Activated CD4-positive, alpha-beta T cell treated with anti-CD3 and anti-CD28 coated beads, Interleukin-2, amount 10 ng/mL, durations not matched to agents 7 days and 5 days (primary cell): ENCODE results near the gene ZBTB39. TPM values are rescaled to one million over a fixed set of nuclear protein-coding genes. Genes with fewer than 3 reads are reported as not detected.
"Not testable (repeated sequence)": the region's sequence is repeated elsewhere in the genome, so short reads cannot be mapped to it uniquely, and the experiment has no call there.

Source experiments
- CTCF ChIA-PET: fragments of 350-600 bp; sonication (Branson Sonifier 250); formaldehyde crosslinking; loops from one replicate; lab custom pipeline; 2021; ENCODE audit warnings: antibody characterized with exemption; lab: Charles Lee
- POLR2A ChIA-PET: fragments of 350-600 bp; sonication (Branson Sonifier 250); formaldehyde crosslinking; loops from one replicate; lab custom pipeline; 2021; ENCODE audit warnings: antibody characterized with exemption; lab: Charles Lee
- DNase-seq: peaks from one replicate; pipeline ENCODE4 v3.0.0-alpha.2; 2020
- H3K27ac Mint-ChIP-seq: one replicate; pipeline ENCODE4 v1.8.0; 2021; ENCODE audit warnings: mild to moderate bottlenecking, moderate library complexity, mixed read lengths
- H3K27me3 Mint-ChIP-seq: one replicate; pipeline ENCODE4 v1.8.0; 2021; ENCODE audit warnings: mixed read lengths
- H3K36me3 Mint-ChIP-seq: one replicate; pipeline ENCODE4 v1.8.0; 2021; ENCODE audit warnings: low read depth, mixed read lengths
- H3K4me1 Mint-ChIP-seq: one replicate; pipeline ENCODE4 v1.8.0; 2021; ENCODE audit warnings: mixed read lengths
- H3K4me3 Mint-ChIP-seq: one replicate; pipeline ENCODE4 v1.8.0; 2021; ENCODE audit warnings: mild to moderate bottlenecking, moderate library complexity, mixed read lengths
- H3K9me3 Mint-ChIP-seq: one replicate; pipeline ENCODE4 v1.8.0; 2021; ENCODE audit warnings: mixed read lengths
- total RNA-seq, 2 experiments: library from RNA; stranded (reverse); gene quantifications; one replicate each; pipeline ENCODE4 v1.2.3, GENCODE V29; 2021

Gene ZBTB39
- total RNA-seq, 2 experiments from 2014 or later: 8.8 to 9.5 TPM

DNA sequence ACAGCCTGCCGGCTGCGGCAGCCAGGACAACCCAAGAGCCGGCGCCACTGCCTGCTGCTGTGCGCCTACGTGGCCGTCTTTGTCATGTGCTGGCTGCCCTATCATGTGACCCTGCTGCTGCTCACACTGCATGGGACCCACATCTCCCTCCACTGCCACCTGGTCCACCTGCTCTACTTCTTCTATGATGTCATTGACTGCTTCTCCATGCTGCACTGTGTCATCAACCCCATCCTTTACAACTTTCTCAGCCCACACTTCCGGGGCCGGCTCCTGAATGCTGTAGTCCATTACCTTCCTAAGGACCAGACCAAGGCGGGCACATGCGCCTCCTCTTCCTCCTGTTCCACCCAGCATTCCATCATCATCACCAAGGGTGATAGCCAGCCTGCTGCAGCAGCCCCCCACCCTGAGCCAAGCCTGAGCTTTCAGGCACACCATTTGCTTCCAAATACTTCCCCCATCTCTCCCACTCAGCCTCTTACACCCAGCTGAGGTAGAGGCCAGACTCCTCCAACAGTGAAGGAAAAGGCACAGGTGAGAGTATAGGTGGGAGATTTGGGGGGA, 10.3 kb downstream of the ZBTB39 start:
- H3K27me3 Mint-ChIP-seq: no peaks in the 10 kb centered on the region

DNA sequence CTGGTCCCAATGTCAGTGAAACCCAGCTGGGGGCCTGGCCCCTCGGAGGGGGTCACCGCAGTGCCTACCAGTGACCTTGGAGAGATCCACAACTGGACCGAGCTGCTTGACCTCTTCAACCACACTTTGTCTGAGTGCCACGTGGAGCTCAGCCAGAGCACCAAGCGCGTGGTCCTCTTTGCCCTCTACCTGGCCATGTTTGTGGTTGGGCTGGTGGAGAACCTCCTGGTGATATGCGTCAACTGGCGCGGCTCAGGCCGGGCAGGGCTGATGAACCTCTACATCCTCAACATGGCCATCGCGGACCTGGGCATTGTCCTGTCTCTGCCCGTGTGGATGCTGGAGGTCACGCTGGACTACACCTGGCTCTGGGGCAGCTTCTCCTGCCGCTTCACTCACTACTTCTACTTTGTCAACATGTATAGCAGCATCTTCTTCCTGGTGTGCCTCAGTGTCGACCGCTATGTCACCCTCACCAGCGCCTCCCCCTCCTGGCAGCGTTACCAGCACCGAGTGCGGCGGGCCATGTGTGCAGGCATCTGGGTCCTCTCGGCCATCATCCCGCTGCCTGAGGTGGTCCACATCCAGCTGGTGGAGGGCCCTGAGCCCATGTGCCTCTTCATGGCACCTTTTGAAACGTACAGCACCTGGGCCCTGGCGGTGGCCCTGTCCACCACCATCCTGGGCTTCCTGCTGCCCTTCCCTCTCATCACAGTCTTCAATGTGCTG, 11.0 kb downstream of the ZBTB39 start:
- Mint-ChIP-seq H3K4me1 (peaks cover 37% of the 10 kb centered on the region), H3K36me3 (peaks cover 10% of the 10 kb centered on the region), H3K27ac (no peak overlapping the region), H3K9me3 (no peaks in the 10 kb centered on the region), H3K4me3 (no peak overlapping the region), H3K27me3 (no peaks in the 10 kb centered on the region)
- CTCF ChIA-PET: interaction anchor here (1.6 to 1.9 kb wide), 3 partner anchors 10 to 232 kb away, joined by 4 to 9 read pairs (median 4); partner anchors contain the start of gene HSD17B6
- DNase-seq: no peak
- POLR2A ChIA-PET: no interaction called here

More for the DNA sequence above, 10.3 kb downstream of the ZBTB39 start:
- DNase-seq: no peak
- POLR2A ChIA-PET: no interaction called here
- Mint-ChIP-seq H3K27ac (no peak overlapping the region), H3K9me3 (no peaks in the 10 kb centered on the region), H3K4me1 (peaks cover 37% of the 10 kb centered on the region), H3K4me3 (no peak overlapping the region), H3K36me3 (peaks cover 13% of the 10 kb centered on the region)
- CTCF ChIA-PET: interaction anchor here (1.3 to 1.9 kb wide), 2 partner anchors 8 to 9 kb away, joined by 4 to 12 read pairs; no protein-coding TSS in a partner anchor

DNA sequence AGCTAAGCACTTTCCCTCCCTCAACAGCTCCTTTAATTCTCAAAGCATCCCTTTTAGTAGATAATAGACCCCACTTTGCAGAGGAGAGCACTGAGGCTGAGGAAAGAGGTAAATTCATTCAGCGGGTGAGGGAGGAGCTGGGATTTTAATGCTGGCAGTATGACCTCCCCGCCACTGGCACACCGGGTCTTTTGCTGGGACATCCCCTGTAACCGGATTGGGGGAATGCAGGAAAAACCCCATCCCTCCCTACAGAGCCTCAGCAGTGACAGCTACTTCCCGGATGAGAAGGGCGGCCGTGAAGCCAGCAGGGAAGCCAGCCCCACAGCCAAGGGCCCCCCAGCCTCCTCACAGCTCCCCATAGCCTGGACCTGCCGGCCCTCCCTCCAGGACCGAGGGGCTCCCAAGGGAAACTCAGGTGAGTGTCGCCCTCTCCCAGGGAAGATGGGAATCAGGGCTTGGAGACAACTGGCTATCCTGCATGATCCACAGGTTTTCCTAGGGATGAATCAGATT, 12.1 kb downstream of the ZBTB39 start:
- Mint-ChIP-seq H3K36me3 (peaks cover 6% of the 10 kb centered on the region), H3K27me3 (peaks cover 4% of the 10 kb centered on the region), H3K9me3 (no peaks in the 10 kb centered on the region), H3K4me1 (peaks cover 28% of the 10 kb centered on the region), H3K4me3 (no peak overlapping the region), H3K27ac (no peak overlapping the region)
- no peak for DNase-seq
- POLR2A ChIA-PET: no interaction called here
- CTCF ChIA-PET: interaction anchor here (1.1 to 1.7 kb wide), 3 partner anchors 8 to 231 kb away, joined by 3 to 9 read pairs (median 4); partner anchors contain the start of gene HSD17B6

DNA sequence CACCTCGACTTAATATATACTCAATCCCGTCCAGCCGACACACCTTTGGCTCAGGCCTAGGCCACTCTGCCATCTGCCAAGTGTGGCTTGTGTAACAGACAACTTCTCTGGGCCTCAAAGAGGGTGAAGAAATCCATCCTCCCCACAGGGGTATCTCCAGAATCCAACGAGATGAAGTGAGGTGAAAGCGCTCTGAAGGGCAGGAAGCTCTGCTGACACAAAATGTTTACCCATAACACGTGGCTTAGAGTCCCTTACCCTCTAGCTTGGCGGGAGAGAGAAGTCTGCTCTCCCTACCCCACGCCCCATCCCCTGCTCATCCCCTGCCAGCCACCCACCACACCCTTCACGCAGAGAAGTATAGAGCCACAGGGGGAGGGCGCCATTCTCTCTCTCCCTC, 13.0 kb downstream of the ZBTB39 start:
- Mint-ChIP-seq H3K36me3 (peaks cover 6% of the 10 kb centered on the region), H3K27ac (no peak overlapping the region), H3K4me3 (no peak overlapping the region), H3K9me3 (no peaks in the 10 kb centered on the region), H3K27me3 (peaks cover 10% of the 10 kb centered on the region), H3K4me1 (peaks cover 18% of the 10 kb centered on the region)
- no peak for DNase-seq
- POLR2A ChIA-PET: no interaction called here
- CTCF ChIA-PET: interaction anchor here (1.1 kb wide), 1 partner anchor 9 kb away, joined by 3 read pairs; no protein-coding TSS in a partner anchor

DNA sequence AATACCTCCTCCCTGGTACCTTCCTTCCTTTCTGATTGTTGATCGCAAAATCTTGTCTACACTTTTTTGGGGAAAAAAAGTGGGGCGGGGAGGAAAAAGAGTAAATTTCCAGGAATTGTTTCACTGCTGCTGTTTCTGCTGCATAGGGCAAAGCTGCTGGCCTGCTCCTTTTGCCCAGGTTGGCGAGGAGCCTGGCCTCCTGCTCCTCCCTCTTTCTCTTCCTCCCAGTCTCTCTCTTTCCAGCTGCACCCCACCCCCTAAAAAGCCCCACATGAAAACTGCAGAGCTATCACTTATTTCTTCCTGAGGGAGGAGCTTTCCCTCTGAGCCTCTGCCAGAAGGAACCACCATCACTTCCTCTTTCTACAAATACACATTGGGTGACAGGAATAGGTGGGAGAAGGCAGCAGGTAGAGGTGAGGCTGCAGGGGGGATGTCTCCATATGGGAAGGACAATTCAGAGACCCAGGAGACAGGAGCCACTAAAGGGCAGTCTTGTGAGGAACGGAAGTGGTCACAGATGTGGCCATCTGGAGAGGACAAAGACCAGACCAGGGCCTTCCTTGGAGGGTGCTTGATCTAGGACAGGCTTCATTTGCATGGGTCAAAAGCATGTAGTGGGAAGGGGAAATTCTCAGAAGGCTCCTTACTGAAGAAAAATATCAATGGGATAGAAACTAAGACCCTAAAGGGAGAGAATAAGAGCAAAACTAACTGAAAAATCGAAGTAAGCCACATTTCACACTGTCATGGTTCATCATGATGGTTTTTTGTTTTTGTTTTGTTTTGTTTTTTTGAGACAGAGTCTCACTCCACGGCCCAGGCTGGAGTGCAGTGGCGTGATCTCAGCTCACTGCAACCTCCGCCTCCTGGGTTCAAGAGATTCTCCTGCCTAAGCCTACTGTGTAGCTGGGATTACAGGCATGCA, 14.8 kb downstream of the ZBTB39 start:
- peaks cover 19% of the 10 kb centered on the region for H3K4me1 Mint-ChIP-seq
- H3K27me3 Mint-ChIP-seq: peaks cover 13% of the 10 kb centered on the region
- H3K27ac Mint-ChIP-seq: no peak overlapping the region
- H3K9me3 Mint-ChIP-seq: no peaks in the 10 kb centered on the region
- DNase-seq: no peak
- POLR2A ChIA-PET: no interaction called here
- H3K4me3 Mint-ChIP-seq: no peak overlapping the region
- CTCF ChIA-PET: interaction anchor here (1.2 to 1.6 kb wide), 2 partner anchors 19 to 121 kb away, joined by 3 read pairs; no protein-coding TSS in a partner anchor
- no peaks in the 10 kb centered on the region for H3K36me3 Mint-ChIP-seq

DNA sequence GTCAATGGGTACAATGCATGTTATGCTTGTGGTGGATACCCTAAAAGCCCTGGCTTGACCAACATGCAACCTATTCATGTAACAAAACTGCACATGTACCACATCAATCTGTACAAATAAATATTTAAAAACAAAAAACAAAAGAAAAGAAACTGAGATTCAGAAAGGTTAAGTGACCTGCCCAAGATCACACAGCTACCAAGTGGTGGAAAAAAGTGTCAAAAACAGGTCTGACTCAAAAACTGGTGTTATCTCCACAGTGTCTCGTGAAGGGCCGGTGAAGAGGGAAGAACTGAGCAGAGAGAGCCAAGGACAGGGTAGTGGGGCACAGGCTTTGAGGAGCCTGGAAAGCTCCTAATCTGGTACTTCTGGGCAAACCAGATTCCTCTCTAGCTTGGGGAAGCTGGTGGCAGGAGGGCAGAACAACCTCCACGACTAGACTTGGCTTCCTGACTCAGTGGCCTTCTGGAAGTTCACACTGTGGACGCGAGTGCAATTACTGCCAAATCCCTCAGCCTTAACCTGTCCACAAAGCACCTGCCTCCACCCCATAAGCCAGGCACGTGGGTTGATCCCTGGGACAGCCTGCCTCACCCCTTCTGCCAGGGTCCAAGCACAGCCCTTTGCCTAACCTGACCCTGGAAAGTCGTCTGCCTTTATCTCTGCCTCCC, 15.6 kb downstream of the ZBTB39 start:
- H3K27ac Mint-ChIP-seq: no peak overlapping the region
- POLR2A ChIA-PET: no interaction called here
- no peak overlapping the region for H3K4me3 Mint-ChIP-seq
- H3K27me3 Mint-ChIP-seq: peaks cover 13% of the 10 kb centered on the region
- DNase-seq: no peak
- no peaks in the 10 kb centered on the region for H3K9me3 Mint-ChIP-seq
- CTCF ChIA-PET: interaction anchor here (1.2 kb wide), 1 partner anchor 20 kb away, joined by 3 read pairs; no protein-coding TSS in a partner anchor
- H3K36me3 Mint-ChIP-seq: no peaks in the 10 kb centered on the region
- H3K4me1 Mint-ChIP-seq: peaks cover 19% of the 10 kb centered on the region

DNA sequence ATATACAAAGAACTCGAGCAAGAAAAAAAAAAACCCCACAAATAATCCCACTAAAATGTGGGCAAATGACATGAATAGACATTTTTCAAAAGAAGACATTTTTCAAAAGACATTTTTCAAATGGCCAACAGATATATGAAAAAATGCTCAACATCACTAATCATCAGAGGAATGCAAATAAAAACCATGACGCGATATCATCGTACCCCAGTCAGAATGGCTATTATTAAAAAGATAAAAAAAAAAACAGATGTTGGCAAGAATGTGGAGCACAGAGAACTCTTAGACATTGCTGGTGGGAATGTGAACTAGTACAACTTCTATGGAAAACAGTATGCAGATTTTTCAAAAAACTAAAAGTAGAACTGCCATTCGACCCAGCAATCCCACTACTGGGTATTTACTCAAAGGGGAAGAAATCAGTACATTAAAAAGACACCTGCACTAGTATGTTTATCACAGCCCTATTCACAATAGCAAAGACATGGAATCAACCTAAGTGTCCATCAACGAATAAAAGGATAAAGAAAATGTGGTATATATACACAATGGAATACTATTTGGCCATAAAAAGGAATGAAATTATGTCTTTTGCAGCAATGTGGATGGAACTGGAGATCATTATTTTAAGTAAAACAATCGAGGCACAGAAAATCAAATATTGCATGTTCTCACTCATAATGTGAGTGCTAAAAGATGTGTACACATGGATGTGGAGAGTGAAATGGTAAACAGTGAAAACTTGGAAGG, 16.3 kb downstream of the ZBTB39 start:
- Mint-ChIP-seq H3K9me3 (no peaks in the 10 kb centered on the region), H3K4me3 (no peak overlapping the region), H3K27ac (no peak overlapping the region), H3K36me3 (no peaks in the 10 kb centered on the region), H3K4me1 (peaks cover 19% of the 10 kb centered on the region), H3K27me3 (peaks cover 13% of the 10 kb centered on the region)
- CTCF ChIA-PET: interaction anchor here (1.2 kb wide), 1 partner anchor 20 kb away, joined by 3 read pairs; no protein-coding TSS in a partner anchor
- no peak for DNase-seq
- POLR2A ChIA-PET: no interaction called here

DNA sequence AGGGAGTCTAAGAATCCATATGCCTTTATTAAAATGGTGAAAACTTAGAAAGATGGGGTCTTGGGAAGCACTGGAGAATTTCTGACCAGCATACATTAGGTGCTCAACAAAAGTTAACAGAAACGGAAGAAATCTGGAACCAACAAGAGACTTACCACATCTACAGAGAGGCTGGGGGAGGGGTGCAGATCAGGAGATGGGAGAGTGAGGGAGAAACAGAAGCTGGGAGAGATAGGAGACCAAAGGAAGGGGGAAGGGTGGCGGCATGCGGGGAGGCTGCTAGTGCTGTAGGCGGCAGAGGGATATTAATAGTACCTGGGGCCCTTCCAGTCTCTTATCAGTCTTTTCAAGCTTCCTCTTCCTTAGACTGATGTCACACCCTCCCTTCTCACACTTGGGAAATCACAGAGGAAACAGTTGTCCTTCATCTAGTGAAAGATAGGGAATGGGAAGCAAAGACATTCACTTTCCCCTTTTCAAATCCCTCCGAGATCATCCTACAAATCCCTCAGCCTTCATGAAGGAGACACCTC, 18.1 kb downstream of the ZBTB39 start:
- DNase-seq: no peak
- Mint-ChIP-seq H3K36me3 (no peaks in the 10 kb centered on the region), H3K4me1 (peaks cover 19% of the 10 kb centered on the region), H3K9me3 (no peaks in the 10 kb centered on the region), H3K4me3 (no peak overlapping the region), H3K27me3 (peaks cover 13% of the 10 kb centered on the region), H3K27ac (no peak overlapping the region)
- CTCF ChIA-PET: interaction anchor here (0.6 to 3.2 kb wide), 11 partner anchors 9 to 311 kb away, joined by 3 to 12 read pairs (median 5); no protein-coding TSS in a partner anchor
- POLR2A ChIA-PET: no interaction called here

DNA sequence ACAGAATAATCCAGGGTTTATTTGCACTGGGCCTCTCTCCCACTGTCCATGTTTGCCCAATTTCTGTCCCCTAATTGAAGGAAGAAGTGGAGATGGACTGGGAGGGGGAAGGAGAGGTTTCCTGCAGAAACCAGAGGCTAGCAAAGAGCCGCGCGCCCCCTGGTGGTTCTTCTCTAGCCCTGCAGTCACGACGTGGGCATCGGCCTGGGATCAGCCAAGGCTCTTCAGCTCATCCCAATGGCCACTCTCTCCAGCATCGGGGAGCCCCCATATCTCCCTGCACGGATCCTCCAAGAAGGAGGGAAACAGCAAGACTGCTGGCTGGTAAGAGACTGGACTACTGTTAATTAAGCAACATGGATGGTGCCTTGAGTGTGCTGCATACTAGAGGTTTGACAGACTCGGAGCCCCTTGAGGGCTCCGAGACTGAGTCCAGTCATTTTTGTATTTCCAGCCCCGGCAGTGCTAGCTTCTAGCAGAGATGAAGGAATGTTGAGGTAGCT, 18.7 kb downstream of the ZBTB39 start:
- H3K27me3 Mint-ChIP-seq: peaks cover 13% of the 10 kb centered on the region
- peak; percentile 73 for DNase-seq
- H3K9me3 Mint-ChIP-seq: no peaks in the 10 kb centered on the region
- CTCF ChIA-PET: interaction anchor here (0.5 to 3.2 kb wide), 14 partner anchors 9 to 845 kb away, joined by 3 to 12 read pairs (median 4); no protein-coding TSS in a partner anchor
- H3K27ac Mint-ChIP-seq: no peak overlapping the region
- POLR2A ChIA-PET: no interaction called here
- no peaks in the 10 kb centered on the region for H3K36me3 Mint-ChIP-seq
- H3K4me1 Mint-ChIP-seq: peaks cover 19% of the 10 kb centered on the region
- no peak overlapping the region for H3K4me3 Mint-ChIP-seq

DNA sequence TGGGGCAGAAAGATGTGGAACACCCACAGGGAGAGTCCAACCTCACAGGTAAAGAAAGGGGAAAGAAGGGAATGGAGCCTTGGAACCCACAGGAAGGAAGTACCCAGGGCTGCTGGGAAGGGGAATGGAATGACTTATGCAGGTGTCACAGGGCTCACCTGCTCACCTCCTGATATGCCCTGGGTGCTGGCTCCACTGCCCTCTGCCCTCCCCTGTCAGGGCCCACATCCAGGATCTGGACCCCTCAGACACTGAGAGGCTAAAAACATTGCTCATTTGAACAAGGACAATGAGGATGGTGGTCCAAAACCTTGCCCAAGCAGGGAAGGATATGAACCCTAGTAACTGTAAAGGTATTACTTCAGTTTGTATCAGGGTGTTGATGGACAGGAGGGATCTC, 19.3 kb downstream of the ZBTB39 start:
- Mint-ChIP-seq H3K36me3 (no peaks in the 10 kb centered on the region), H3K4me1 (peaks cover 19% of the 10 kb centered on the region), H3K27ac (no peak overlapping the region), H3K27me3 (peaks cover 13% of the 10 kb centered on the region), H3K4me3 (no peak overlapping the region), H3K9me3 (no peaks in the 10 kb centered on the region)
- DNase-seq: no peak
- ChIA-PET CTCF (interaction anchor here (0.5 to 3.2 kb wide), 10 partner anchors 10 to 846 kb away, joined by 3 to 12 read pairs (median 5); no protein-coding TSS in a partner anchor), POLR2A (no interaction called here)

DNA sequence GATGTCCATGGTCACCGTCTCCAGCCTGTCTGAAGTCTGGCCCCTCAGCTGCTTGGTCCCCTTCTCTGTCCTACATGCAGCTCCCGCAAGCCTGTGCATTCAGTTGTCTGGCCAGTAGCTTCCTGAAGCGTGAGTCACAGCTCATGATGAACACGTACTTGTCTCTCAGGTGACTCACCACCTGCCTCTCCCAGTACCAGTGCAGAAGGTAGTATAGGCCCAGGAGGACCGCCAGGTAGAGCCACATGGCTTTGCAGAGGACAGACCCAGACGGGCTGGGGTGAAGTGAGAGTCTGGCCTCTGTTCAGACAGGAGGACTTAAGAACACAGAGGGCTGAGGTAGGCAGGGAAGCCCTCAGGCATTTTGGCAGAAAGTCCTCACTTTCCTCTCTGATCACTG, 20.6 kb downstream of the ZBTB39 start:
- not testable (repeated sequence) for H3K9me3 Mint-ChIP-seq, DNase-seq, H3K36me3 Mint-ChIP-seq

More for the DNA sequence above, 20.6 kb downstream of the ZBTB39 start:
- H3K27ac Mint-ChIP-seq, H3K4me3 Mint-ChIP-seq, POLR2A ChIA-PET, H3K4me1 Mint-ChIP-seq: not testable (repeated sequence)
- CTCF ChIA-PET: interaction anchor here (1.3 kb wide), 1 partner anchor 13 kb away, joined by 4 read pairs; no protein-coding TSS in a partner anchor
- H3K27me3 Mint-ChIP-seq: peaks cover 13% of the 10 kb centered on the region
